ENCODE results near the gene MGA. TPM values are rescaled to one million over a fixed set of nuclear protein-coding genes. Genes with fewer than 3 reads are reported as not detected.

MGA gene
- 25.0 TPM for total RNA-seq
- long read RNA-seq, partial matches to known transcripts = 1 of 3 reads
- long read RNA-seq, other reads (novel, unspliced or antisense) = 2 of 3 reads

DNA sequence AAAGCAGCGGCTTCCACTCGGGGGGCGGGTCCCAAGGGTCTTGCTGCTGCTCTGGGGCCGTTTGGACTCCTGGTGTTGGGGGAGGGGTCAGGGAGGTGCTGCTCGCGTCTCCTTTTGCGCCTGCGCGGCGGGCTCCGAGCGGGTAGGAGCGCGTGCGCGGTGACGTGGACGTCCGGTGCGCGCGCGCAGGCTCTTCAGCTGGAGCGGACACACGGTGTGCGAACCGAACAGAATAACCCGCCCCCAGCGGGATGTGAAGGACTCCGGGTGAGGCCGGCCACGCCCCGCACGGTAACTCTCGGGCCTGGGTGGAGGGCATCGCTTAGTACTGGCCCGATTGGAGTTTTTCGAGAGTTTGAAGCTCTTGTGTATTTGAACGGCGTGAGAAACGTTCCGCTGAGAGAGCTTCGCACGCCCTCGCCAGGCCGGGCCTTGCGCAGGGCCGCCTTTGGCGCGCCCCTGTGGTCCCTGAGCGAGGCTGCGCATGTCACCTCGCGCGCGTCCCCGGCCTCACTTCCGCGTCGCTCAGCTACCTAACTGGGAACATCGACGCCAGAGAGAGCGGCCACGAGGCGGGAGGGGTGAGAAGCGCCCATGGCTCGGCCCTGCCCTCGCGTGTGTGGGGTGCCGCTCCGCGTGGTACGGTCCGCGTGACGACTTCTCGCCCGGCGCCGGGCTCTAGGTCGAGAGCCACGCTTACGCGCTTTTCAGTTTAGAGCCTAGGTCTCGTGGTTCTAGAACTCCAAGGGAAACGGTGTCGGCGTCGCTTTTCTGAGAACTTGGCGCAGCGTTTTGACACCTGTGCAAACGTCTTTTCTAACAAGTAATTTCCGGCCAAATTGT, at the start of gene MGA:
Gene MGA (plus strand): TSS at position 171 of the 843 bp plus-strand sequence.
- intact Hi-C loops (cut with DNase I) = loop anchor here (5.0 kb wide), 1 partner anchor 38 kb away; no protein-coding TSS in a partner anchor
- DNase-seq = peak; percentile 96
- peak; percentile 94 for ATAC-seq (ENCODE audit: poor library complexity)

DNA sequence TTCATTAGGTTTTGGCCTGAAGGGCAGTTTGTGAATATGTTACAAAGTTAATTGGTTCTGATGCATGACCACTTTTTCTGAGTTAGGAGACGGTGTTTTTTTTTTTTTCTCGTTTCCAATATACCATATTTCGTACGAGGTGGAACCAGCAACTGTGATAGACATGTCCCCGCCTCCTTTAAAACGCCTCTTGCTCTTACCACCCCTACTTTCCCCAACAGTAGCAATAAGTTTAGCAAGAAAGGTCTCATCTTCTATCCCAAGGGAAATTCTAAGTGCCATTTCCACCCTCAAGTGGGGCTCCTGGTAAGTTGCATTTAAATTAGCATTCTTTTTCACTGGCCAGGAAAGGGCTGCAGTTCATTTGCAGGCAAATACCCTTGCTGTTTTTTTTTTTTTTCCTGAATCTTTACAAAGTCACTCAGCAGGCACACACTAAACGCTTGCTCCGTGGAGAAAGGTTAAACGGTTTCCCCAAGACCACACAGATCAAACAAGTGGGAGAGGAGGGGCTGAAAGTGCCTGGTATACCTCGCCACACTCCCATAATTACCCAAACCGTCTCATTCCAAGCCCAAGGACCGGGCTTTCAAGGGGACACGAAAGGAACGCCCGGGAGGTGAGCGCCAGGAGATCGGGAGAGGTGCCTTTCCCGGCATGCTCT, 39.5 kb upstream of the MGA start:
- DNase-seq = no peak
- no peak for ATAC-seq (ENCODE audit: poor library complexity)
- intact Hi-C loops (cut with DNase I) = loop anchor here (5.0 kb wide), 1 partner anchor 42 kb away; the partner anchor contains the start of gene MGA

GRCh38 chr15:41621200-41622193, 38.7 kb upstream of the MGA start:
- intact Hi-C loops (cut with DNase I) = loop anchor here (5.0 kb wide), 1 partner anchor 41 kb away; the partner anchor contains the start of gene MGA
- DNase-seq (peak; percentile 86), ATAC-seq (ENCODE audit: poor library complexity) (peak; percentile 91)

GRCh38 chr15:41622901-41623300, 37.3 kb upstream of the MGA start:
- no peak for DNase-seq
- no peak for ATAC-seq (ENCODE audit: poor library complexity)
- intact Hi-C loops (cut with DNase I) = loop anchor here (5.0 kb wide), 1 partner anchor 39 kb away; the partner anchor contains the start of gene MGA

- ATAC-seq (ENCODE audit: poor library complexity) (no peak), DNase-seq (no peak)
- intact Hi-C loops (cut with DNase I) = no loop called here
Measured at GRCh38 chr15:41627203-41627602, 33.0 kb upstream of the MGA start.

- intact Hi-C loops (cut with DNase I) = no loop called here
- ATAC-seq (ENCODE audit: poor library complexity) (no peak), DNase-seq (no peak)
Measured at GRCh38 chr15:41629463-41629862, 30.7 kb upstream of the MGA start.

- intact Hi-C loops (cut with DNase I) = no loop called here
- ATAC-seq (ENCODE audit: poor library complexity) (no peak), DNase-seq (no peak)
Measured at GRCh38 chr15:41629883-41630282, 30.3 kb upstream of the MGA start.

DNA sequence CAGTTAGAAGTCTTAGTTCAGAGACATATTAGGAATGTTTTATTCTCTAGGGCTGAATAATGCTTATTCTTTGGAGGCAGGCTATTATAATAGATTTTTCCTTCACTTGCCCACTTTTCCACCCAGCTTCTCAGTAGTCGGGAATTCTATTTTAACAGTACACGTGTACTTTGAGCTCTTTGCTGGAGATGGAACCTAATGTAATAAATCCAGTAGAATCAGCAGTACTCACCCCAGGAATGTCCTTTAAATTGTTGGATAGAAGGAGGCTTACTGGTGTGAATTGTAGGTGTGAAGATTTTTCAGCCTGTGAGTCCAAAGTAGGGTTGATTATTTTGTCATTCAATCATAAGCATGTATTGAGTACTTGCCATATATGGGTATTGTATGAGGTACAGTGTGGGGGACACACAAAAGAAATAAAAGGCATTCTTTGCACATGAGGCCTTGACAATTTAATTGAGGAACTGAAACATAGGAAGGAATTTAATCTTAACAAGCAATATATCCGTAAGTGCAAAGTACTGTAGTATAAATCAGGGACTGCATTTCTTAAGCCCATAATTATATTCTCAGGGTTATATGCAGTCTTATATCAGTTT, 29.5 kb upstream of the MGA start:
- DNase-seq (no peak), ATAC-seq (ENCODE audit: poor library complexity) (no peak)
- intact Hi-C loops (cut with DNase I) = no loop called here

- intact Hi-C loops (cut with DNase I) = no loop called here
- ATAC-seq (ENCODE audit: poor library complexity) = peak; percentile 16
- no peak for DNase-seq
Measured at GRCh38 chr15:41631880-41632470, 28.2 kb upstream of the MGA start.

DNA sequence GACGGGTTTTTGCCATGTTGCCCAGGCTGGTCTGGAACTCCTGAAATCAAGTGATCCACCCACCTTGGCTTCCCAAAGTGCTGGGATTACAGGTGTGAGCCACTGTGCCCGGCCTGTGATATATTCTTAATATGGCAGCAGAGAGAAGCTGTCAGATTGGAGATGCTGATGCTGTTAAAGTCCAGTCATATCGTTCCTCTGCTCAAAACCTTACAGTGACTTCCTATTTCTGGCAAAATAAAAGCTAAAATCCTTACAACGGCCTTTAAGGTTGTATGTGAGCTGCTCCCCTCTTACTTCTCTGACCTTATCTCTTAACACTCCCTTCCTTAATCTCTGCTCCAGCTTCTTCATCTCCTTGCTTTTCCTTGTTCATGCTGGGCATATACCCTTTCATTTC, 26.6 kb upstream of the MGA start:
- intact Hi-C loops (cut with DNase I) = no loop called here
- no peak for ATAC-seq (ENCODE audit: poor library complexity)
- DNase-seq = no peak

DNA sequence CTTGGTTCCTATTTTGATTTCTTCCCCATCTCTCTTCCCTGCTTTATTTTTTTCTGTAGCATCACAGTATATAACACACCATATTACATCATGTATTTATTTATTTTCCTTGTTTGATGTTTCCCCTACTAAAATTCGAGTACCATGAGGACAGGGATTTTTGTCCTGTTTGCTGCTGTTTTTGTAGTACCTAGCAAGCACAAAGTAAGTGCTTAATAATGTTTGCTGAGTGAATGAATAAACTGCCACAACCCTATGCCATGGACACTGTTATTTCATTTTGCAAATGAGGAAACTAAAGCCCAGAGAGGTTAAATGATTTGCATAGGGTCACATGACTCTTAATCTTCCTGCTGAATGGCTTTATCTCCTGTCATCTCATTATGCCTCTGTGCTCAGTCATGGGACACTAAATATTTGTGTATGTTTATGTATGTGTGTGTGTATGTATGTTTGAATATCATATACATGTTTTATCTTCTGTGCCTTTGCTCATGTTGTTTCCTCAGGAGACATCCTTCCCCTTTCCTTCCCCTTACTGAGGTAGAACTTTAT, 26.1 kb upstream of the MGA start:
- intact Hi-C loops (cut with DNase I) = no loop called here
- ATAC-seq (ENCODE audit: poor library complexity) = no peak
- no peak for DNase-seq

- no peak for ATAC-seq (ENCODE audit: poor library complexity)
- intact Hi-C loops (cut with DNase I) = no loop called here
- no peak for DNase-seq
Measured at GRCh38 chr15:41637086-41637485, 23.1 kb upstream of the MGA start.

DNA sequence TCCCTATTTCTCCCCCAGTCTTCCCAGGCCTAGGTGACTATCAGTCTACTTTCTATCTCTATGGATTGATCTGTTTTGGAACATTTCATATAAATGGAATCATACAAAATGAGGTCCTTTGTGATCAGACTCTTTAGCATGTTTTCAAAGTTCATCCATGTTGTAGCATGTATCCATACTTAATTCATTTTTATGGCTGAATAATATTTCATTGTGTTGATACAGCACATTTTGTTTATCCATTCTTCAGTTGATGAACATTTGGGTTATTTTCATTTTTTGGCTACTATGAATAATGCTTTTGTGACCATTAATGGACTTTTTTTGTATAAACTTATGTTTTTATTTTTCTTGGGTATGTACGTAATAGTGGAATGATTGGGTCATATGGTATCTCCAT, 19.2 kb upstream of the MGA start:
- intact Hi-C loops (cut with DNase I) = no loop called here
- ATAC-seq (ENCODE audit: poor library complexity) = no peak
- DNase-seq = no peak

DNA sequence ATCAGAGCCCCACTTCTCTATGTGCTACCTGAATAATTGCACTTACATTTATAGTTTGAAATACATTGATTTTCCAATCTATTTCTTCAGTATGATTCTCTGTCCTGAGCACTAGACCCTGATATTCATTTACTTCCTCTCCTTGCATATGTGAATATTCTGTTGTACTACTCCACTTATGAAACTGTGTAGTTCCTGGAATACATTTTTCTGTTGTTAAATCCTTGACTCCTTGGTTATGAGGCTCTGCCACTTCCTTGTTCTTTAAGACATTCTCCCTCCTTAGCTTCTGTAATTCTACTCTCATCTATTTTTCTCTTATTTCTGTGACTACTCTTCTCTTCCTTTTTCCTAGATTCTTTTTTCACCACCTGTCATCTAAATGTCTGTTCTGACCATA, 12.9 kb upstream of the MGA start:
- no peak for ATAC-seq (ENCODE audit: poor library complexity)
- no peak for DNase-seq
- intact Hi-C loops (cut with DNase I) = no loop called here

GRCh38 chr15:41648097-41648496, 12.1 kb upstream of the MGA start:
- ATAC-seq (ENCODE audit: poor library complexity) (no peak), DNase-seq (no peak)
- intact Hi-C loops (cut with DNase I) = no loop called here

DNA sequence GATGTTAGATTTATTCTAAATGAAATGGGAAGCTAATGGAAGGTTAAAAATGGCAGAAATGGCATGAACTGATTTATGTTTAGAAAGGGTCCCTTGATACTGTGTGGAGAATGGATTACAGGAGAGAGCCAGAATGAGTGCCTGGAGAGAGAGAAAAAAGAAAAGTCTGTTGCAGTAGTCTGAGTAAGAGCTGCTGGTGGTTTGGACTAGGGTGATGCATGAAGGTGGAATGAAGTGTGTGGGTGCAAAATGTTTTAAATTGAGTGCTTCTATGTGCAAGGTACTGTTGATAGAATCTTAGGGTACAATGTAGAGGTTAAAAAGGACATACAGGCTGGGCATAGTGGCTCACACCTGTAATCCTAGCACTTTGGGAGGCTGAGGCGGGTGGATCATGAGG, 11.4 kb upstream of the MGA start:
- DNase-seq (no peak), ATAC-seq (ENCODE audit: poor library complexity) (no peak)
- intact Hi-C loops (cut with DNase I) = no loop called here

GRCh38 chr15:41650806-41651205, 9.4 kb upstream of the MGA start:
- intact Hi-C loops (cut with DNase I) = no loop called here
- no peak for ATAC-seq (ENCODE audit: poor library complexity)

DNA sequence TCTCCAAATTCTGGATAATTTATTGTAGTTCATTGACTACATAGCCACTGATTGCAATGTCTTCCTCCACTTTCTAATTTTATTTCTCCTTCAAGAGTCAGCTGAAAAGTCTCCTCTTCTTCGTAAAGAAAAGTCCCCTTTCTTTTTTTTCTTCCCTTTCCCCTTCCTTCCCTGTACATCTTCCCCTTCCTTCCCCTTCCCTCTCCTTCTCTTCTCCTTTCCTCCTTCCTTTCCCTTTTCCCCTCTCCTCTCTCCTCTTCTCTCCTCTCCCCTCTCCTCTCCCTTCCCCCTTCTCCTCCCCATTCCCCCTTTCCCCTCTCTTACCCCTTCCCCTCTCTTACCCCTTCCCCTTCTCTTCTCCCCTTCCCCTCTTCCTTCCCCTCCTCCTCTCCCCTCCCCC, 8.8 kb upstream of the MGA start:
- ATAC-seq (ENCODE audit: poor library complexity) (no peak), DNase-seq (no peak)
- intact Hi-C loops (cut with DNase I) = no loop called here

More at GRCh38 chr15:41650806-41651205, 9.4 kb upstream of the MGA start:
- no peak for DNase-seq

All from Right ventricle myocardium superior (tissue), 1 donor.